Testis (tissue), 2 donors: Measurements from ENCODE around the gene PLA2G1B.

Experiments
- POLR2A ChIP-seq: fragments of 450-650 bp; IDR thresholded peaks from one replicate; pipeline ENCODE4 v1.6.1; 2017; ENCODE audit warnings: antibody characterized with exemption, mild to moderate bottlenecking, moderate library complexity
- TF ChIP-seq, protein P1 (sequence below), 3 experiments: fragments of 450-650 bp in 2 of 3; fragments of 200-600 bp in 1 of 3; sonication (generic) in 1 of 3; IDR thresholded peaks; one replicate each; pipeline ENCODE4 v1.5.1; 2016 to 2019; ENCODE audit warnings: antibody characterized with exemption in 3 of 3, mild to moderate bottlenecking in 2 of 3, moderate library complexity in 1 of 3

DNA sequence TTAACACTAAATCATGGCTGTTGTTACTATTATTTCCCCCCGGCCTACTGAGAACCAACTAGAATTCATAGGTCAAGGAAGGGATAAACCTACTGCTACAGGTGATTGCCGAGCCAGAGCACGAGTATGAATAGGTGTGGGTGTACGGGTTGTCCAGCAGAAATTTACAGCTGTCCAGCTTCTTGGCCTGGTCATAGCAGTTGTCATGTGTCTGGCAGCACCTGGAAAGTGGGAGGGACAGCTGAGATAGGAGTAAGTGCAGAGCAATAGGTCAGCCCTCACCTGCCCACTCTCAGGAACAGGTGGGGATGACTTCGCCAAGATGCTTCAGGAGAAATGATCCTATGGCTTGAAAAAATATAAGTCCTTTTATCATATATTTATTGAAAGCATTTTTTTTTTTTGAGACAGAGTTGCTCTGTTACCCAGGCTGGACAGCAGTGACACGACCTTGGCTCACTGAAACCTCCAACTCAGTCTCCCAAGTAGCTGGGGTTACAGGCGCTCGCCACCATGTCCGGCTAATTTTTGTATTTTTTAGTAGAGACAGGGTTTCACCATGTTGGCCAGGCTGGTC is 2.6 kb downstream of the PLA2G1B start:
- TF ChIP-seq, protein P1, sequence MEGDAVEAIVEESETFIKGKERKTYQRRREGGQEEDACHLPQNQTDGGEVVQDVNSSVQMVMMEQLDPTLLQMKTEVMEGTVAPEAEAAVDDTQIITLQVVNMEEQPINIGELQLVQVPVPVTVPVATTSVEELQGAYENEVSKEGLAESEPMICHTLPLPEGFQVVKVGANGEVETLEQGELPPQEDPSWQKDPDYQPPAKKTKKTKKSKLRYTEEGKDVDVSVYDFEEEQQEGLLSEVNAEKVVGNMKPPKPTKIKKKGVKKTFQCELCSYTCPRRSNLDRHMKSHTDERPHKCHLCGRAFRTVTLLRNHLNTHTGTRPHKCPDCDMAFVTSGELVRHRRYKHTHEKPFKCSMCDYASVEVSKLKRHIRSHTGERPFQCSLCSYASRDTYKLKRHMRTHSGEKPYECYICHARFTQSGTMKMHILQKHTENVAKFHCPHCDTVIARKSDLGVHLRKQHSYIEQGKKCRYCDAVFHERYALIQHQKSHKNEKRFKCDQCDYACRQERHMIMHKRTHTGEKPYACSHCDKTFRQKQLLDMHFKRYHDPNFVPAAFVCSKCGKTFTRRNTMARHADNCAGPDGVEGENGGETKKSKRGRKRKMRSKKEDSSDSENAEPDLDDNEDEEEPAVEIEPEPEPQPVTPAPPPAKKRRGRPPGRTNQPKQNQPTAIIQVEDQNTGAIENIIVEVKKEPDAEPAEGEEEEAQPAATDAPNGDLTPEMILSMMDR (IDR thresholded peaks at IDR 0.05): no peak
- TF ChIP-seq POLR2A: no peak
